Spleen (tissue), 11 donors: ENCODE measurements around the gene ZNF618. TPM values are rescaled to one million over a fixed set of nuclear protein-coding genes. Genes with fewer than 3 reads are reported as not detected.

ENCODE experiments used
- DNase-seq: peaks from one replicate; pipeline ENCODE4 v3.0.0-alpha.2; 2020
- H3K27ac ChIP-seq, 8 donors: fragments of 200-600 bp; sonication (generic) in 7 of 8; 1 replicate in 4 of 8; 2 replicates in 4 of 8; pipeline versions ENCODE4 v1.5.0 to v1.8.0; 2016 to 2021; ENCODE audit warnings: inconsistent platforms in 4 of 8, mild to moderate bottlenecking in 4 of 8, moderate library complexity in 1 of 8
- H3K27me3 ChIP-seq, 7 donors: fragments of 200-600 bp; sonication (generic) in 6 of 7; replicated peaks in 1 of 7; 1 replicate in 4 of 7; 2 replicates in 3 of 7; pipeline versions ENCODE4 v1.5.0 to v1.8.0; 2016 to 2021; ENCODE audit warnings: inconsistent platforms in 3 of 7, mild to moderate bottlenecking in 1 of 7
- H3K36me3 ChIP-seq, 6 donors: fragments of 200-600 bp; sonication (generic) in 5 of 6; 1 replicate in 4 of 6; 2 replicates in 2 of 6; pipeline versions ENCODE4 v1.5.0 to v1.8.0; 2016 to 2021; ENCODE audit warnings: inconsistent platforms in 2 of 6
- H3K4me1 ChIP-seq, 6 donors: fragments of 200-600 bp; sonication (generic) in 5 of 6; 1 replicate in 3 of 6; 2 replicates in 3 of 6; pipeline versions ENCODE4 v1.5.0 to v1.8.0; 2016 to 2021; ENCODE audit warnings: inconsistent platforms in 3 of 6
- H3K4me3 ChIP-seq, 8 donors: fragments of 200-600 bp; sonication (generic) in 7 of 8; 1 replicate in 4 of 8; 2 replicates in 4 of 8; pipeline versions ENCODE4 v1.5.0 to v1.8.0; 2016 to 2021; ENCODE audit warnings: inconsistent platforms in 4 of 8, mild to moderate bottlenecking in 4 of 8, moderate library complexity in 2 of 8
- H3K9me3 ChIP-seq, 8 donors: fragments of 200-600 bp; sonication (generic) in 7 of 8; 1 replicate in 4 of 8; 2 replicates in 4 of 8; pipeline versions ENCODE4 v1.5.0 to v1.8.0; 2016 to 2021; ENCODE audit warnings: inconsistent platforms in 4 of 8
- POLR2A ChIP-seq, 3 donors: fragments of 450-650 bp; IDR thresholded peaks; one replicate each; pipeline ENCODE4 v1.5.1; 2017; ENCODE audit warnings: antibody characterized with exemption in 3 of 3, mild to moderate bottlenecking in 1 of 3
- POLR2AphosphoS5 ChIP-seq, 3 donors: sonication (generic); formaldehyde crosslinking; IDR thresholded peaks; one replicate each; pipeline ENCODE4 v1.5.1; 2017; ENCODE audit warnings: antibody characterized with exemption in 3 of 3
- WGBS, 5 donors: extraction: QIAGEN DNeasy Blood & Tissue Kit in 3 of 5; methylation state at CpG; one replicate each; pipeline versions ENCODE4 v1.1.5 to v1.1.7; 2013 to 2018; 5-methylcytosine and 5-hydroxymethylcytosine counted together
- intact Hi-C: fragments of 100-400 bp; cut with DNase I; formaldehyde crosslinking; loops from one replicate; pipeline ENCODE4 v1.15.0; 2023; ENCODE audit warnings: low total_unique reads
- polyA plus RNA-seq, 3 donors: library from polyadenylated mRNA; stranded (reverse); fragments of 200-250 nt; gene quantifications; one replicate each; pipeline ENCODE4 v1.2.1, GENCODE V29; 2013
- total RNA-seq, 7 donors: library from RNA; depleted of rRNA in 3 of 7; stranded (reverse); fragments of >200 nt in 3 of 7; fragmentation: NEBNext Ultra II Directional in 4 of 7; extraction: Animal tissue kit (Norgen Biotek cat#: 25700) in 4 of 7; gene quantifications; one replicate each; pipeline versions ENCODE4 v1.1.0 to v1.2.1, GENCODE V29; 2016 to 2021
- TF ChIP-seq, protein P1 (sequence below), 11 experiments: fragments of 200-600 bp in 7 of 11; fragments of 450-650 bp in 4 of 11; sonication (generic) in 4 of 11; IDR thresholded peaks in 8 of 11; conservative IDR thresholded peaks in 3 of 11; 1 replicate in 7 of 11; 2 replicates in 4 of 11; pipeline versions ENCODE4 v1.4.0 to v1.8.0; 2016 to 2021; ENCODE audit warnings: antibody characterized with exemption in 11 of 11, inconsistent platforms in 4 of 11, mild to moderate bottlenecking in 1 of 11
- donor health status: healthy with polysubstance abuse.
- donor health status: DM: no; HTN: no; CAD: no; lungs with moderate emphysema.
- donor health status: DM: no; HTN: no; CAD: no.
- donor health status: Bipolar disorder and iron deficiency.
- donor health status: healthy.
- donor health status: DM: no; HTN: no; CAD: no.
- donor health status: DM: yes; HTN: yes; CAD: no.

Gene ZNF618
- total and polyA plus RNA-seq, 10 donors = 0.58 to 14.8 (median 8.4) TPM

DNA sequence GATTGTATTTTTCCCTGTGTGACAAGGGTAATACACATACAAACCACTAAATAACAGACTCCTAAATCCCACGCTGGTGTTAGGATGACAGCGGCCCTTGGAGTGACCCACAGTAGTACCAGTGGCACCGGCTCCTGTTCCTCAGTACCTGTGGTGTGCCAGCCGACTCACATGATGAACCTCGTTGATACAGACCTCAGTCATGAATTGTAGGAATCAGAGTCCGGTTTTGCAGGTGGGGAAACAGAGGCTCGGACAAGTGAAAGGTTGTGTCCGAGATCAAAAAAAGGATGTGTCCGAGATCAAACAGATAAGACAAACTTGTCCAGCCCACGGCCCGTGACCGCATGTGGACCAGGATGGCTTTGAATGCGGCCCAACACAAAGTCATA, 124.0 kb downstream of the ZNF618 start:
- H3K4me1 ChIP-seq = peaks cover 1 to 21% (median 11%) of the 10 kb centered on the region in 6 donors
- WGBS, 5 donors = 88 to 92% (median 89%) methylated on average over 13 of the region's 13 CpGs
- H3K27ac ChIP-seq = no peak overlapping the region
- H3K27me3 ChIP-seq = no peaks in the 10 kb centered on the region
- no peak overlapping the region for H3K4me3 ChIP-seq
- DNase-seq = no peak
- intact Hi-C loops = no loop called here
- H3K9me3 ChIP-seq = no peaks in the 10 kb centered on the region
- TF ChIP-seq POLR2AphosphoS5 (IDR thresholded peaks at IDR 0.05) = no peak
- TF ChIP-seq POLR2A (IDR thresholded peaks at IDR 0.05) = no peak
- TF ChIP-seq, protein P1, sequence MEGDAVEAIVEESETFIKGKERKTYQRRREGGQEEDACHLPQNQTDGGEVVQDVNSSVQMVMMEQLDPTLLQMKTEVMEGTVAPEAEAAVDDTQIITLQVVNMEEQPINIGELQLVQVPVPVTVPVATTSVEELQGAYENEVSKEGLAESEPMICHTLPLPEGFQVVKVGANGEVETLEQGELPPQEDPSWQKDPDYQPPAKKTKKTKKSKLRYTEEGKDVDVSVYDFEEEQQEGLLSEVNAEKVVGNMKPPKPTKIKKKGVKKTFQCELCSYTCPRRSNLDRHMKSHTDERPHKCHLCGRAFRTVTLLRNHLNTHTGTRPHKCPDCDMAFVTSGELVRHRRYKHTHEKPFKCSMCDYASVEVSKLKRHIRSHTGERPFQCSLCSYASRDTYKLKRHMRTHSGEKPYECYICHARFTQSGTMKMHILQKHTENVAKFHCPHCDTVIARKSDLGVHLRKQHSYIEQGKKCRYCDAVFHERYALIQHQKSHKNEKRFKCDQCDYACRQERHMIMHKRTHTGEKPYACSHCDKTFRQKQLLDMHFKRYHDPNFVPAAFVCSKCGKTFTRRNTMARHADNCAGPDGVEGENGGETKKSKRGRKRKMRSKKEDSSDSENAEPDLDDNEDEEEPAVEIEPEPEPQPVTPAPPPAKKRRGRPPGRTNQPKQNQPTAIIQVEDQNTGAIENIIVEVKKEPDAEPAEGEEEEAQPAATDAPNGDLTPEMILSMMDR (IDR thresholded peaks at IDR 0.05 in 8 of 11, conservative IDR thresholded peaks at IDR 0.05 in 3 of 11) = no peak
- H3K36me3 ChIP-seq = peaks cover 0 to 26% (median 2%) of the 10 kb centered on the region in 6 donors

DNA sequence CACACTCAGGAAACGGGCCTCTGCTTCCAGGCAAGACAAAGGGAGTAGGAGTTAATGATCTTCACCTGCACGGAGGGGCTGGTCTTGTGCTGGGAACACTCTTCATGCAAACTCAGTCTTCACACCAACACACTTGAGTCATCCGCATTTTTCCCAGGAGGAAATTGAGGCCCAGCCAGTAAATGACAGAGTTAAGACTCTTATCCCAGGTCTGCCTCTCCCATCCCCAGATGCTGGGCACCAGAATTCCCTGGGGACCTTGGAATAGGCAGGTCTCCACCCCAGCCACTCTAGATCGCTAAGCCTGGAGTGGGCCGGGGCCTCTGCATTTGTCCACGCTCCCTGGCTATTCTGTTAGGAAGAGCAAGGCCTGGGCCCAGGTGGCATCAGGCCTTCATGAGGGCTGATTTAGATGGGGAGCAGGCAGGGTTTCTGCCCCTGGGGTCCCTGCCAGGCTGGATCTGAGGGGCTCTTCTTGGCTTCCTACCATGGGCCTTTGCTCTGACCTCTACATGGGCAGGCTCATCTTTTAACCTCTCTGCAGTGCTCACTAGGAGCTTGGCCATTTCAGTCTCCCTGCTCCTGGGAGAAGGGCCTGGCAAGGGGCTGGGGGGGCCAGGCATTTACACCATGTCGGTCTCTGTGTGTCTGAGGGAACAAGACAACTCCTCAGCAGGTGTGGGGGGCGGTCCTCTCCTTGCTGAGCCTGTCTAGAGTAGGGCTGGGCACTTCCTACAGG, 124.7 kb downstream of the ZNF618 start:
- Histone ChIP-seq H3K4me3 (no peak overlapping the region), H3K27ac (no peak overlapping the region), H3K4me1 (peaks cover 0 to 18% (median 8%) of the 10 kb centered on the region in 6 donors), H3K36me3 (peaks cover 0 to 28% (median 2%) of the 10 kb centered on the region in 6 donors), H3K27me3 (no peaks in the 10 kb centered on the region), H3K9me3 (no peaks in the 10 kb centered on the region)
- intact Hi-C loops = no loop called here
- 86 to 95% (median 87%) methylated on average over 8 of the region's 8 CpGs for WGBS, 5 donors
- TF ChIP-seq, protein P1 (IDR thresholded peaks at IDR 0.05 in 8 of 11, conservative IDR thresholded peaks at IDR 0.05 in 3 of 11) = no peak
- no peak for TF ChIP-seq POLR2AphosphoS5 (IDR thresholded peaks at IDR 0.05)
- no peak for TF ChIP-seq POLR2A (IDR thresholded peaks at IDR 0.05)
- peak; percentile 56 for DNase-seq

DNA sequence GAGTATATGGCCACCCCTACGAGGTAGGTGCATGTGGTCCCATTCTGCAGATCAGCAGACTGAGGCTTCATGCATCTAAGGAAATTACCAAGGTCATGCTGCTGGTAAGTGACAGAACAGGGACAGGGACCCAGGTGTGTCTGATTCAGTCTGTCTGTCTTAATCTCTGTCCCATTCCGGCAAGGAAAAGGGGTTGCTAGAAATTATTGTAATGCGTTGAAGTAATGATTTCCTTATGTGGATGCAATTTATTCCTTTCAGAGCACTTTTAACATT, 125.2 kb downstream of the ZNF618 start:
- TF ChIP-seq POLR2AphosphoS5 (IDR thresholded peaks at IDR 0.05) (no peak), POLR2A (IDR thresholded peaks at IDR 0.05) (no peak)
- Histone ChIP-seq H3K4me1 (peaks cover 0 to 18% (median 7%) of the 10 kb centered on the region in 6 donors), H3K36me3 (peaks cover 0 to 33% (median 2%) of the 10 kb centered on the region in 6 donors), H3K27me3 (no peaks in the 10 kb centered on the region), H3K27ac (no peak overlapping the region), H3K9me3 (peaks cover 0 to 2% (median 0%) of the 10 kb centered on the region in 8 donors), H3K4me3 (no peak overlapping the region)
- no peak for DNase-seq
- intact Hi-C loops = no loop called here
- 50 to 62% (median 59%) methylated on average over 3 of the region's 3 CpGs for WGBS, 5 donors

DNA sequence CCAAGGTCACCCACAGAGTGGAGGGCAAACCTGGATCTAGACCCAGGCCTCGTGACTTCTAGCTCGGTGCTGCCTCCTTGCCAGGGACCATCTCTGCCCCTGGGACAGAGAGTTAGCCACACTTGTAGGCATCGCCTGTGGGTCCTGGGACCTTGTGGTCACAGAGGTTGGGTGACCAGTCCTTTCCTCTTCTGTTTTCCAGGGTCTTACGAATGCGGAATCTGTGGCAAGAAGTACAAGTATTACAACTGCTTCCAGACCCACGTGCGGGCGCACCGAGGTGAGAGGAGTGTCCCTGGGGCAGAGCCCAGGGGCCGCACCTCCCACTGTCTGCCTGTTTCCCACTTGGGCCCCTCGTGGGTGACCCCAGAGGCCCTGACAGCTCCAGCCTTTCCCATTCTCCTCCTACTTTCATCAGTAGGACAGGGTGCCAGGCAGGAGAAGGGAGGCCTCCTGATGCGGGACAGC, 125.7 kb downstream of the ZNF618 start:
- H3K27ac ChIP-seq = no peak overlapping the region
- H3K4me3 ChIP-seq = no peak overlapping the region
- peaks cover 0 to 18% (median 7%) of the 10 kb centered on the region in 6 donors for H3K4me1 ChIP-seq
- peaks cover 0 to 6% (median 0%) of the 10 kb centered on the region in 8 donors for H3K9me3 ChIP-seq
- H3K36me3 ChIP-seq = peaks cover 0 to 38% (median 2%) of the 10 kb centered on the region in 6 donors
- H3K27me3 ChIP-seq = no peaks in the 10 kb centered on the region
- 81 to 93% (median 85%) methylated on average over 11 to 12 of the region's 12 CpGs for WGBS, 5 donors
- DNase-seq = peak; percentile 51
- intact Hi-C loops = no loop called here
- TF ChIP-seq POLR2AphosphoS5 (IDR thresholded peaks at IDR 0.05) = no peak
- TF ChIP-seq, protein P1 (IDR thresholded peaks at IDR 0.05 in 8 of 11, conservative IDR thresholded peaks at IDR 0.05 in 3 of 11) = no peak
- TF ChIP-seq POLR2A (IDR thresholded peaks at IDR 0.05) = no peak
